VCaP (cell line): ENCODE measurements around the gene DENND1A.
"Not testable (repeated sequence)": the region's sequence is repeated elsewhere in the genome, so short reads cannot be mapped to it uniquely, and the experiment has no call there.

Experiments used
- H3K27ac ChIP-seq: fragments of 450-650 bp; 2 replicates; pipeline ENCODE4 v1.5.1; 2017
- CTCF ChIP-seq: fragments of 450-650 bp; conservative IDR thresholded peaks from 2 replicates; pipeline ENCODE4 v1.5.1; 2017; ENCODE audit warnings: mild to moderate bottlenecking, moderate library complexity

The DENND1A gene

GRCh38 chr9:123400926-123401503, 528.9 kb downstream of the DENND1A start:
- no peak for TF ChIP-seq CTCF

GRCh38 chr9:123399803-123400378, 530.0 kb downstream of the DENND1A start:
- H3K27ac ChIP-seq = no peak overlapping the region; the same call in 1 of the 2 replicates
- peak; percentile 54; the same call in 1 of the 2 replicates for TF ChIP-seq CTCF

More at GRCh38 chr9:123400926-123401503, 528.9 kb downstream of the DENND1A start:
- H3K27ac ChIP-seq = peak overlapping the region; percentile 25

GRCh38 chr9:123398938-123399337, 531.0 kb downstream of the DENND1A start:
- not testable (repeated sequence) for H3K27ac ChIP-seq

- no peak for TF ChIP-seq CTCF
- H3K27ac ChIP-seq = no peak overlapping the region
Observed at GRCh38 chr9:123397975-123398374, 532.0 kb downstream of the DENND1A start.

GRCh38 chr9:123395689-123396511, 534.0 kb downstream of the DENND1A start:
- no peak overlapping the region for H3K27ac ChIP-seq
- no peak for TF ChIP-seq CTCF

DNA sequence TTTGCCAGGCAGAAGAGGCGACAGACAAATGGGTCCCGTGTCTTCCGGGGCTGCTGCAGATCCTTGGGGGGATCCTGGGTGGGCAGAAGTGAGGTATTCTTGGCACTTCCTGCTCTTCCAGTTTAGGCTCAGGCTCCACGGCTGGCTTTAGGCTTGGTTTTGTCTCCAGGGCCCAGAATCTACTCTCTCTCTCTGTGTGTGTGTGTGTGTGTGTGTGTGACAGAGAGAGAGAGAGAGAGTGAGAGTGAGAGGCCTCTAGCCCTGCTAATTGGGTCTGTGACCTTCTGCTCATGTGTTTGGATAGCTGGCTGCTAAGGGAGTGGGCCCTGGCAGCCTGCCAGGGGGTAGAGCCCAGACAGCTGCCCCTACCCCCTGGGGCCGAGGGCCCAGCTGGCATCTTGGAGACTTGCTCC, 534.6 kb downstream of the DENND1A start:
- no peak for TF ChIP-seq CTCF
- H3K27ac ChIP-seq = no peak overlapping the region

- H3K27ac ChIP-seq = no peak overlapping the region
- TF ChIP-seq CTCF = no peak
Observed at GRCh38 chr9:123394291-123395235, 535.4 kb downstream of the DENND1A start.
